Choroid plexus epithelial cell (primary cell): ENCODE data around the gene CNOT8.

ENCODE experiments used
- DNase-seq: peaks from one replicate; pipeline ENCODE4 v3.0.0-alpha.2; 2010; ENCODE audit warnings: low read depth
- H3K4me3 ChIP-seq: 2 replicates; pipeline ENCODE4 v1.5.1; 2011; ENCODE audit warnings: low read depth, mild to moderate bottlenecking, control low read depth, low read length, moderate library complexity
- TF ChIP-seq, protein P1 (sequence below): conservative IDR thresholded peaks from 2 replicates; pipeline ENCODE4 v1.5.1; 2011; ENCODE audit warnings: low read depth, mild to moderate bottlenecking, control low read depth, inconsistent platforms, low read length, moderate library complexity

CNOT8 gene

DNA sequence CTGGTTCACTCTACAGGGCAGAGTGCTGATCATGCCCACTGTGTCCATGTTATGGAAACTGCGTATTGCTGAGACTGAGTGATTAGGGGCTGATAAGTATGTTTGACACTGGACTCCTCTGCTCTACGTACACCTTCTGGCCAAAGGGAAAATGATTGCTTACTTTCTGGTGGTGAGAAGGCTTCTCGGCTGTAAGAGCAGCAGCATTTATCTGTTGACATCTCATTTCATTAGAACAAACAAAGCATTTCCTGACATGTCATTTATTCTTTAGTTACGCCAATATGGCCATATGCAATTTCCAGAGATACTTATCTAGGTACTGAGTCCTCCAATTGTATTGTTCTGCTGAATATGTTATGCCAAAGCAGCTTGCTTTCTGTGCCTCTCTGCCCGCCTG lies 13.6 kb upstream of the CNOT8 start:
- DNase-seq, result no peak
- H3K4me3 ChIP-seq, result no peak overlapping the region
- TF ChIP-seq, protein P1, sequence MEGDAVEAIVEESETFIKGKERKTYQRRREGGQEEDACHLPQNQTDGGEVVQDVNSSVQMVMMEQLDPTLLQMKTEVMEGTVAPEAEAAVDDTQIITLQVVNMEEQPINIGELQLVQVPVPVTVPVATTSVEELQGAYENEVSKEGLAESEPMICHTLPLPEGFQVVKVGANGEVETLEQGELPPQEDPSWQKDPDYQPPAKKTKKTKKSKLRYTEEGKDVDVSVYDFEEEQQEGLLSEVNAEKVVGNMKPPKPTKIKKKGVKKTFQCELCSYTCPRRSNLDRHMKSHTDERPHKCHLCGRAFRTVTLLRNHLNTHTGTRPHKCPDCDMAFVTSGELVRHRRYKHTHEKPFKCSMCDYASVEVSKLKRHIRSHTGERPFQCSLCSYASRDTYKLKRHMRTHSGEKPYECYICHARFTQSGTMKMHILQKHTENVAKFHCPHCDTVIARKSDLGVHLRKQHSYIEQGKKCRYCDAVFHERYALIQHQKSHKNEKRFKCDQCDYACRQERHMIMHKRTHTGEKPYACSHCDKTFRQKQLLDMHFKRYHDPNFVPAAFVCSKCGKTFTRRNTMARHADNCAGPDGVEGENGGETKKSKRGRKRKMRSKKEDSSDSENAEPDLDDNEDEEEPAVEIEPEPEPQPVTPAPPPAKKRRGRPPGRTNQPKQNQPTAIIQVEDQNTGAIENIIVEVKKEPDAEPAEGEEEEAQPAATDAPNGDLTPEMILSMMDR, result no peak

DNA sequence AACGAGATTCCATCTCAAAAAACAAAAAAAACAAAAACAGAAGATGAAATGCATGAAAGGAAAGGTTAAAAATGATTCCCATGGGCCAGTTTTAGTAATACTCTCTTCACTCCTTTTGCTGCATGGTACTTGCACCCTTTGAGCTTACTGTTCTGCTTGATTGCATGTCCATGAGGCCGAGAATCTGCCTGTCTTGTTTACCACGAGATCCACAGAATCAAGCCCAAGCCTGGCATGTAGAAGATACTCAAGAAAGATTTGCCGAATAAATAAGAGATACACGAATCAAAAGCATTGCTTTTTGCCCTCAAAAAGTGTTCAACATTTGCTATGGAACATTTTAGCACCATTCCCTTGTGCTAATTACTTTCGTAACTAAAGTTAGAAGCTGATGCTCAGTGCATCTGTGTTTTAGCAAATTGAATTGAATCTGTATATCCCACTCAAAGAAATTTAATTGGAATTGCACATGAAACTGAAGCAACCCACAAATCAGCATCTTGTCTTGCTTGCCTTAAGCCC lies 9.1 kb upstream of the CNOT8 start:
- peak overlapping the region; percentile 90 for H3K4me3 ChIP-seq
- TF ChIP-seq, protein P1, result no peak
- no peak for DNase-seq

DNA sequence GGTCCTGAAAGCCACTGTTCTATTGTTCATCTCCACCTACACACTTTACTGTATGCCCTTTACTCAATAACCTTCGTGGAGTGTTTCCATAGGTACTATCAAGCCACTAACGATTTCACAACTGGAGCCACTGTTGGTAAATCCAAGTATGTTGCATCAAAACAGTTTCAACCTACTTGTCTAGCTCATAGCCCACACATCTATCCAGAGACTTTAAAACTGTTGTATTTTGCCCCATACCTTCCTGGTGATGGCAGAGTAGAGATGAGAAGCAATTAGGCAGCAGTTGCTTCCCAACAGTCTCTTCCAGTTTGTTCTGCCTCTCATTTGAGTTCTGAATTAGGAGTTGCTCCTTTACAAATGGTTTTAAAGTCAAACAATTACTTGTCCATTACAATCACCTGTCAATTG lies 8.6 kb upstream of the CNOT8 start:
- TF ChIP-seq, protein P1, result peak; percentile 18
- DNase-seq, result peak; percentile 63
- H3K4me3 ChIP-seq, result peak overlapping the region; percentile 90

DNA sequence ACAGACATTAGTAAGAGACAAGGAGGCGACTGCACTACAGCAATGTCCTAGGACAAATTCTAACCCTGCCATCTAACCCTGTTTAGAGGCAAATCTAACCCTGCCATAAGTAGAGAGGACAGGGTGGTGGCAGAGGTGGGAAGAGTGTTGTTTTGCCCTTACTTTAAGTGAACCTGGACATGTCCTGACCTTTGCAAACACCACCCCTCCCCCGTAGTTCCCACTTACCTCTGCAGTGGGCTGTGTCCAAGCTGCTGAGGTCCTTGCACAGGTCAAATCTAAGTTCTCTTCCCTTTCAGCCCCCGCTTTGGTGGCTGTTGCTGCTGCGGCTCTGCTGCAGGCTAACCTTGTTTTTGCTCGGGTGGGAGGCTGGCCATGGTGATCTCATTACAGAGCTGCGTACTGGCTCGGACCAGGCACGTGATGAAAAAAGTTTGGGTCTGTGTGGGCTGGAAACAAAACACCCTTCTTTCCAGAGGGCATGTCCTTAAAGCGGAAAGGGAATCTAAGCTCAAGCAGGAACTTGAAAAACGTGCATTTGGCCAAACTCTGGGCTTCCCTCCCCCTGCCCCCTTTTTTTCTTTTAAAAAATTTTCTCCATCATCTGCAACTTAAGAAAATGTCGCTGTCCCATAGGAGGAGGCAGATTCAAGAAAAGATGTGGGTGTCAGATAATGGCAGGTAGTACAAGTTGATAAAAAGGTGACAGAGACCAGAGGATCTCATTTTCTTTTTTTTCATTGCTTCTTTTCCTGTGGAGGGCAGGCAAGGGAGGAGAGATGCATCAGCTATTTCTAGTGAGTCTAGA lies 8.0 kb upstream of the CNOT8 start, which contains the start of gene FAXDC2:
TSS of gene FAXDC2 (minus strand) at position 349 of the 808 bp plus-strand sequence. CDS start 12,425 bp downstream, outside the sequence.
- H3K4me3 ChIP-seq, result peak within 1 kb of the TSS; percentile 90
- DNase-seq, result peak; percentile 92
- TF ChIP-seq, protein P1, result no peak

DNA sequence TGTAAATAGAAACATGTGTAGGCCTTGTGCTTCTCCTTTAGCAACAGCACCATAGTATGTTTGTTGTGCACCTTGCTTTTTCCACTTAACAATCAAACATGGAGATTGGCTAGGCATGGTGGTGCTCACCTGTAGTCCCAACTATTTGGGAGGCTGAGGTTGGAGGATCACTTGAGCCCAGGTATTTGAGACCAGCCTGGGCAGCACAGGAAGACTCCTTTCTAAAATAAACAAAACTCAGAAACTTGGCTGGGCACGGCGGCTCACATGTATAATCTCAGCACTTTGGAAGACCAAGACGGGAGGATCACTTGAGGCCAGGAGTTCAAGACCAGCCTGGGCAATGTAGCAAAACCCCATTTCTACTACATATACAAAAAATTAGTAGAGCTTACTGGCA lies 7.1 kb upstream of the CNOT8 start:
- no peak for DNase-seq
- no peak overlapping the region for H3K4me3 ChIP-seq
- TF ChIP-seq, protein P1, result no peak

DNA sequence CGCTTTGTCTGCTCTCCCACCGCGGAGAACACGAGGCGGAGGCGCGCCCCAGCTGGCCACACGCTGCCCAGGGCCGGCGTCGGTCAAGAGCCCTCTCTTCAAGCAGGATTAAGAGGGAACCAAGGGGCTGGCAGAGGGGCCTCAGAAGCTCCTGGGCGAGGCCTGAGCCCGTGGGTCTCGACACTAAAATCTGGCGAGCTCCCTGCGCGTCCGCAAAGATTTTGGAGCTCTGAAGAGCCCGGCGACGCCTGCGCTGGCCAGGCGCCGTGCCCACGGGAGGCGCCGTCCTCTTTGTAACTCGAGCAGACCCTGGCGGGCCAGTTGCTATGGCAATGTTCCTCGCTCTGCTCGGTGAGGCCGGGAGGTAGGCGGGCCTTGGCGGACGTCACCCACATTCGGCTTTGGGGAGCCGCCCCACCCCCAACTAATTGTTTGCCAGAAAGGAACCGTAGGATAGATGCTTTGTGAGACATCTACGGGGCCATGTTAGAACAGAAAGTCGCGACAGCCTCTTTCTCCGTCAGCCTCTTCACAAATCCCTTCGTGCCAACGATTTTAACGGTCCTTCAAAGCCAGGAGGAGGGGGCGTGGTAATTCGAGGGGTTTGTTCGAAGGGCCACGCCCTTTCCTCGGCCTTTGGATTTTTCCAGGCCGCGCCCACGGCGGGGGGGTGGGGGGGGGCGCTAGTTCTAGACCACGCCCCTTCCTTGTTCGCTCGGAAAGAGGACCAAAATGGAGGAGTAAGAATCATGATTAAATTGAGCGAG lies 714 bp upstream of the CNOT8 start:
- peak overlapping the region; percentile 71 for H3K4me3 ChIP-seq
- TF ChIP-seq, protein P1, result no peak

More for the DNA sequence above, 714 bp upstream of the CNOT8 start:
- DNase-seq, result peak; percentile 98
